SK-N-SH treated with all-trans-retinoic acid at 6 μM for 48 hours (cell line): ENCODE data around the gene CRMP1.

ENCODE experiments used
- ATAC-seq: fragments of 200-7000 bp; cut with Tn5 transposase; 3 replicates; pipeline ENCODE4 v1.9.1; 2020; ENCODE audit warnings: mild to moderate bottlenecking, moderate library complexity
- BACH2 ChIP-seq: fragments of 250-450 bp; sonication (Bioruptor Pico); IDR thresholded peaks from 2 replicates; pipeline ENCODE4 v1.9.0; 2021; ENCODE audit warnings: mild to moderate bottlenecking, borderline replicate concordance
- ESRRG ChIP-seq: fragments of 250-450 bp; sonication (Bioruptor Pico); IDR thresholded peaks from 2 replicates; pipeline ENCODE4 v1.6.1; 2021; ENCODE audit warnings: mild to moderate bottlenecking
- OSR1 ChIP-seq: fragments of 250-450 bp; sonication (Bioruptor Pico); IDR thresholded peaks from 2 replicates; pipeline ENCODE4 v1.8.0; 2022; ENCODE audit warnings: moderate library complexity, mild to moderate bottlenecking, inconsistent platforms
- POU6F1 ChIP-seq: fragments of 250-450 bp; sonication (Bioruptor Pico); IDR thresholded peaks from 2 replicates; pipeline ENCODE4 v1.8.0; 2021; ENCODE audit warnings: low read depth, mild to moderate bottlenecking, moderate library complexity, borderline replicate concordance
- PPARA ChIP-seq: fragments of 250-450 bp; sonication (Bioruptor Pico); IDR thresholded peaks from 2 replicates; pipeline ENCODE4 v1.5.0; 2020; ENCODE audit warnings: mild to moderate bottlenecking, borderline replicate concordance
- RARB ChIP-seq: fragments of 250-450 bp; sonication (Bioruptor Pico); IDR thresholded peaks from 2 replicates; pipeline ENCODE4 v1.8.0; 2021; ENCODE audit warnings: mild to moderate bottlenecking, moderate library complexity
- SNAI2 ChIP-seq: fragments of 250-450 bp; sonication (Bioruptor Pico); IDR thresholded peaks from 2 replicates; pipeline ENCODE4 v1.5.0; 2020; ENCODE audit warnings: mild to moderate bottlenecking, moderate library complexity
- TCF4 ChIP-seq: fragments of 250-450 bp; sonication (Bioruptor Pico); IDR thresholded peaks from 2 replicates; pipeline ENCODE4 v1.8.0; 2021; ENCODE audit warnings: mild to moderate bottlenecking, moderate library complexity, borderline replicate concordance
- TOX ChIP-seq: fragments of 250-450 bp; sonication (Bioruptor Pico); IDR thresholded peaks from 2 replicates; pipeline ENCODE4 v1.8.0; 2021; ENCODE audit warnings: mild to moderate bottlenecking, moderate library complexity, borderline replicate concordance
- TSHZ2 ChIP-seq: fragments of 250-450 bp; sonication (Bioruptor Pico); IDR thresholded peaks from 2 replicates; pipeline ENCODE4 v1.5.0; 2020; ENCODE audit warnings: mild to moderate bottlenecking, moderate library complexity
- ZC3H10 ChIP-seq: fragments of 250-450 bp; sonication (Bioruptor Pico); IDR thresholded peaks from 2 replicates; pipeline ENCODE4 v1.5.1; 2021; ENCODE audit warnings: mild to moderate bottlenecking, moderate library complexity
- ZFP3 ChIP-seq: fragments of 250-450 bp; sonication (Bioruptor Pico); IDR thresholded peaks from 2 replicates; pipeline ENCODE4 v1.5.0; 2020; ENCODE audit warnings: mild to moderate bottlenecking, moderate library complexity
- ZNF70 ChIP-seq: fragments of 450-650 bp; formaldehyde crosslinking; IDR thresholded peaks from 2 replicates; pipeline ENCODE4 v1.5.0; 2020; ENCODE audit warnings: mild to moderate bottlenecking, moderate library complexity
- ZNF8 ChIP-seq: fragments of 450-650 bp; formaldehyde crosslinking; IDR thresholded peaks from 2 replicates; pipeline ENCODE4 v1.5.0; 2020; ENCODE audit warnings: mild to moderate bottlenecking, moderate library complexity
- TF ChIP-seq, protein P1 (sequence below): fragments of 250-450 bp; sonication (Bioruptor Pico); IDR thresholded peaks from 2 replicates; pipeline ENCODE4 v1.8.0; 2020; ENCODE audit warnings: mild to moderate bottlenecking, moderate library complexity, borderline replicate concordance
- TF ChIP-seq, protein P2 (sequence below): fragments of 250-450 bp; sonication (Bioruptor Pico); IDR thresholded peaks from 2 replicates; pipeline ENCODE4 v1.5.1; 2020; ENCODE audit warnings: low read depth, mild to moderate bottlenecking, moderate library complexity
- TF ChIP-seq, protein P3 (sequence below): fragments of 250-450 bp; sonication (Bioruptor Pico); IDR thresholded peaks from 2 replicates; pipeline ENCODE4 v1.5.1; 2021; ENCODE audit warnings: mild to moderate bottlenecking, moderate library complexity

The CRMP1 gene

GRCh38 chr4:5797866-5798265 lies 95.0 kb downstream of the CRMP1 start:
- ATAC-seq: no peak
- TF ChIP-seq TOX (CRISPR knock-in tag): no peak
- no peak for TF ChIP-seq TCF4 (CRISPR knock-in tag)
- no peak for TF ChIP-seq ZNF70
- TF ChIP-seq, protein P1, sequence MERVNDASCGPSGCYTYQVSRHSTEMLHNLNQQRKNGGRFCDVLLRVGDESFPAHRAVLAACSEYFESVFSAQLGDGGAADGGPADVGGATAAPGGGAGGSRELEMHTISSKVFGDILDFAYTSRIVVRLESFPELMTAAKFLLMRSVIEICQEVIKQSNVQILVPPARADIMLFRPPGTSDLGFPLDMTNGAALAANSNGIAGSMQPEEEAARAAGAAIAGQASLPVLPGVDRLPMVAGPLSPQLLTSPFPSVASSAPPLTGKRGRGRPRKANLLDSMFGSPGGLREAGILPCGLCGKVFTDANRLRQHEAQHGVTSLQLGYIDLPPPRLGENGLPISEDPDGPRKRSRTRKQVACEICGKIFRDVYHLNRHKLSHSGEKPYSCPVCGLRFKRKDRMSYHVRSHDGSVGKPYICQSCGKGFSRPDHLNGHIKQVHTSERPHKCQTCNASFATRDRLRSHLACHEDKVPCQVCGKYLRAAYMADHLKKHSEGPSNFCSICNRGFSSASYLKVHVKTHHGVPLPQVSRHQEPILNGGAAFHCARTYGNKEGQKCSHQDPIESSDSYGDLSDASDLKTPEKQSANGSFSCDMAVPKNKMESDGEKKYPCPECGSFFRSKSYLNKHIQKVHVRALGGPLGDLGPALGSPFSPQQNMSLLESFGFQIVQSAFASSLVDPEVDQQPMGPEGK: no peak
- TF ChIP-seq, all 23 proteins: peak for 0

DNA sequence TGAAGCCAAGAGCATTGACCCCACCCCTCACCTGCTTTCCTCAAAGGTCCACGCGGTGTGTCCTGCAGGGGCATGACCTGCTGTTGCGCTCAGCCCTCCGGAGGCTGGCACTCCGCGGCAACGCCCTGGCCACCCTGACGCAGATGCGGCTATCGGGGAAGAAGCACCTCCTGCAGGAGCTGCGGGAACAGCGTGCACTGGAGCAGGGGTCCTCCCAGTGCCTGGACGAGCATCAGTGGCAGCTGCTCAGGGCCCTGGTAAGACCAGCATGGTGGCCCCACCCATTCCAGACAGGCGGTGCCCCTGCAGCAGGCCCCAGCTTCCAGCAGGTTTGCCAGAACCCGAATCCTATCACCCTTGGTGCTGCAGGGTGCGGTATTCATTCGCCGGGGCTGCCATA lies 95.9 kb downstream of the CRMP1 start:
- ATAC-seq: no peak
- TF ChIP-seq, protein P2, sequence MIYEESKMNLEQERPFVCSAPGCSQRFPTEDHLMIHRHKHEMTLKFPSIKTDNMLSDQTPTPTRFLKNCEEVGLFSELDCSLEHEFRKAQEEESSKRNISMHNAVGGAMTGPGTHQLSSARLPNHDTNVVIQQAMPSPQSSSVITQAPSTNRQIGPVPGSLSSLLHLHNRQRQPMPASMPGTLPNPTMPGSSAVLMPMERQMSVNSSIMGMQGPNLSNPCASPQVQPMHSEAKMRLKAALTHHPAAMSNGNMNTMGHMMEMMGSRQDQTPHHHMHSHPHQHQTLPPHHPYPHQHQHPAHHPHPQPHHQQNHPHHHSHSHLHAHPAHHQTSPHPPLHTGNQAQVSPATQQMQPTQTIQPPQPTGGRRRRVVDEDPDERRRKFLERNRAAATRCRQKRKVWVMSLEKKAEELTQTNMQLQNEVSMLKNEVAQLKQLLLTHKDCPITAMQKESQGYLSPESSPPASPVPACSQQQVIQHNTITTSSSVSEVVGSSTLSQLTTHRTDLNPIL (CRISPR knock-in tag): no peak
- TF ChIP-seq ZFP3 (CRISPR knock-in tag) (no peak), ESRRG (CRISPR knock-in tag) (no peak), ZC3H10 (CRISPR knock-in tag) (no peak), RARB (CRISPR knock-in tag) (no peak), SNAI2 (CRISPR knock-in tag) (no peak), ZNF70 (no peak), BACH2 (no peak), ZNF8 (CRISPR knock-in tag) (no peak)
- TF ChIP-seq, protein P1: no peak
- TF ChIP-seq, protein P3, sequence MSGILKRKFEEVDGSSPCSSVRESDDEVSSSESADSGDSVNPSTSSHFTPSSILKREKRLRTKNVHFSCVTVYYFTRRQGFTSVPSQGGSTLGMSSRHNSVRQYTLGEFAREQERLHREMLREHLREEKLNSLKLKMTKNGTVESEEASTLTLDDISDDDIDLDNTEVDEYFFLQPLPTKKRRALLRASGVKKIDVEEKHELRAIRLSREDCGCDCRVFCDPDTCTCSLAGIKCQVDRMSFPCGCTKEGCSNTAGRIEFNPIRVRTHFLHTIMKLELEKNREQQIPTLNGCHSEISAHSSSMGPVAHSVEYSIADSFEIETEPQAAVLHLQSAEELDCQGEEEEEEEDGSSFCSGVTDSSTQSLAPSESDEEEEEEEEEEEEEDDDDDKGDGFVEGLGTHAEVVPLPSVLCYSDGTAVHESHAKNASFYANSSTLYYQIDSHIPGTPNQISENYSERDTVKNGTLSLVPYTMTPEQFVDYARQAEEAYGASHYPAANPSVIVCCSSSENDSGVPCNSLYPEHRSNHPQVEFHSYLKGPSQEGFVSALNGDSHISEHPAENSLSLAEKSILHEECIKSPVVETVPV (CRISPR knock-in tag): no peak

DNA sequence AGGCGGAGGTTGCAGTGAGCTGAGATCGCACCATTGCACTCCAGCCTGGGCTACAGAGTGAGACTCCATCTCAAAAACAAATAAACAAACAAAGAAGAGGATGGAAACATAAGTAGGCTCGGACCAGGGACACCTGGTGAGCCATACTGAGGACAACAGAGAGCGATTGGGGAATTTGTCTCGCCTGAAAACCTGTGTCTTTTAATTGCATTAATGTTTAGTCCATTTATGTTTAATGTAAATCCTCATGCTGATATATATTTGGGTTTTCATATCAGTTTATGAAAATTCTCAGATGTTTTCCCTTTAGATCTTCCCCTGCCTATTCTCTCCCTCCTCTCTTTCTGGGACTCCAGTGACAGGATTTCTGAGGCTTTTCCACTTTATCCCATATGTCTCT lies 97.3 kb downstream of the CRMP1 start:
- ATAC-seq: no peak
- TF ChIP-seq ZNF70 (no peak), OSR1 (CRISPR knock-in tag) (no peak)
- TF ChIP-seq, protein P3 (CRISPR knock-in tag): no peak

- no peak for TF ChIP-seq OSR1 (CRISPR knock-in tag)
- no peak for TF ChIP-seq POU6F1 (CRISPR knock-in tag)
- no peak for TF ChIP-seq PPARA (CRISPR knock-in tag)
- TF ChIP-seq TSHZ2 (CRISPR knock-in tag): no peak
- no peak for TF ChIP-seq BACH2
- no peak for TF ChIP-seq ZFP3 (CRISPR knock-in tag)
- ATAC-seq: no peak
These were observed 99.4 kb downstream of the CRMP1 start for GRCh38 chr4:5793514-5793913.
